OCI-LY3 (cell line): ENCODE data around the gene PBRM1.

Experiments used
- H2AFZ ChIP-seq: fragments of 200-600, 300-600 bp; shearing (Covaris generic); 2 replicates; pipeline ENCODE4 v1.6.0; 2014; ENCODE audit warnings: antibody characterized with exemption, low read depth, low read length
- H3K27ac ChIP-seq: fragments of 200-600, 300-600 bp; sonication (generic); 2 replicates; pipeline ENCODE4 v1.5.1; 2014; ENCODE audit warnings: mild to moderate bottlenecking, low read length, moderate library complexity, mixed read lengths
- H3K27me3 ChIP-seq: fragments of 200-600, 300-600 bp; sonication (generic); 2 replicates; pipeline ENCODE4 v1.6.1; 2014; ENCODE audit warnings: low read depth, low read length, mixed read lengths
- H3K36me3 ChIP-seq: fragments of 200-600, 300-600 bp; sonication (generic); replicated peaks from 2 replicates; pipeline ENCODE3; 2014; ENCODE audit warnings: low read depth, low read length, mixed read lengths
- H3K4me1 ChIP-seq: fragments of 300-600, 200-600 bp; sonication (generic); 2 replicates; pipeline ENCODE4 v1.6.1; 2014; ENCODE audit warnings: low read length, mixed read lengths
- H3K4me2 ChIP-seq: fragments of 200-600, 300-600 bp; sonication (generic); 2 replicates; pipeline ENCODE4 v1.6.1; 2014; ENCODE audit warnings: low read length, mixed read lengths
- H3K4me3 ChIP-seq: fragments of 300-600, 200-600 bp; sonication (generic); 2 replicates; pipeline ENCODE4 v1.5.1; 2014; ENCODE audit warnings: antibody characterized with exemption, mild to moderate bottlenecking, low read length, moderate library complexity
- H3K79me2 ChIP-seq: fragments of 300-600, 200-600 bp; shearing (Covaris generic); 2 replicates; pipeline ENCODE4 v1.6.1; 2014; ENCODE audit warnings: mild to moderate bottlenecking, low read length, mixed read lengths
- H3K9ac ChIP-seq: fragments of 300-600, 200-600 bp; shearing (Covaris generic); 2 replicates; pipeline ENCODE4 v1.6.0; 2014; ENCODE audit warnings: mild to moderate bottlenecking, low read length, moderate library complexity
- H3K9me3 ChIP-seq: fragments of 200-600, 300-600 bp; shearing (Covaris generic); 2 replicates; pipeline ENCODE4 v1.6.1; 2014; ENCODE audit warnings: low read length, mixed read lengths; ENCODE audit not compliant: insufficient read depth
- H4K20me1 ChIP-seq: fragments of 200-600, 300-600 bp; sonication (generic); 2 replicates; pipeline ENCODE4 v1.6.1; 2016; ENCODE audit warnings: low read length, mixed read lengths; ENCODE audit not compliant: insufficient read depth
- CTCF ChIP-seq: fragments of 200-600, 300-600 bp; sonication (generic); IDR thresholded peaks from 2 replicates; pipeline ENCODE4 v1.5.1; 2014; ENCODE audit warnings: antibody characterized with exemption, low read length, low read depth
- EZH2phosphoT487 ChIP-seq: fragments of 200-600 bp; shearing (Covaris generic); IDR thresholded peaks from 2 replicates; pipeline ENCODE4 v1.6.1; 2018; ENCODE audit warnings: antibody characterized with exemption, mixed run types, low read depth

PBRM1 gene

GRCh38 chr3:52502808-52503350, 182.8 kb downstream of the PBRM1 start:
- H3K4me1 ChIP-seq, result no peaks in the 10 kb centered on the region
- H3K4me2 ChIP-seq, result no peak overlapping the region
- no peaks in the 10 kb centered on the region for H3K9me3 ChIP-seq
- no peaks in the 10 kb centered on the region for H4K20me1 ChIP-seq
- no peaks in the 10 kb centered on the region for H3K36me3 ChIP-seq
- H3K27ac ChIP-seq, result no peak overlapping the region
- H3K79me2 ChIP-seq, result no peaks in the 10 kb centered on the region
- no peak overlapping the region for H3K9ac ChIP-seq
- no peak overlapping the region for H3K4me3 ChIP-seq
- 0 out of 2 replicates have a peak, but pooled peaks cover 4% of the 10 kb centered on the region for H3K27me3 ChIP-seq
- no peak overlapping the region for H2AFZ ChIP-seq
- no peak for TF ChIP-seq EZH2phosphoT487
- TF ChIP-seq CTCF, result no peak

- no peak overlapping the region for H3K27ac ChIP-seq
- TF ChIP-seq CTCF (no peak), EZH2phosphoT487 (no peak)
- no peak overlapping the region for H3K4me2 ChIP-seq
- no peaks in the 10 kb centered on the region for H3K36me3 ChIP-seq
- H4K20me1 ChIP-seq, result no peaks in the 10 kb centered on the region
- H3K27me3 ChIP-seq, result 0 out of 2 replicates have a peak, but pooled peaks cover 4% of the 10 kb centered on the region
- H3K9ac ChIP-seq, result no peak overlapping the region
- H3K4me1 ChIP-seq, result no peaks in the 10 kb centered on the region
- H3K79me2 ChIP-seq, result no peaks in the 10 kb centered on the region
- H3K4me3 ChIP-seq, result no peak overlapping the region
- no peaks in the 10 kb centered on the region for H3K9me3 ChIP-seq
- no peak overlapping the region for H2AFZ ChIP-seq
Measured at GRCh38 chr3:52502001-52502400, 183.7 kb downstream of the PBRM1 start.

- H3K4me3 ChIP-seq, result no peak overlapping the region
- H3K9me3 ChIP-seq, result no peaks in the 10 kb centered on the region
- no peaks in the 10 kb centered on the region for H3K79me2 ChIP-seq
- H3K4me2 ChIP-seq, result no peak overlapping the region
- no peaks in the 10 kb centered on the region for H3K36me3 ChIP-seq
- no peaks in the 10 kb centered on the region for H3K4me1 ChIP-seq
- no peak overlapping the region for H3K9ac ChIP-seq
- H2AFZ ChIP-seq, result no peak overlapping the region
- TF ChIP-seq CTCF, result no peak
- no peak for TF ChIP-seq EZH2phosphoT487
- H3K27ac ChIP-seq, result no peak overlapping the region
- H4K20me1 ChIP-seq, result no peaks in the 10 kb centered on the region
- H3K27me3 ChIP-seq, result 0 out of 2 replicates have a peak, but pooled peaks cover 4% of the 10 kb centered on the region
Measured at GRCh38 chr3:52501046-52501445, 184.7 kb downstream of the PBRM1 start.

GRCh38 chr3:52498137-52499054, 187.3 kb downstream of the PBRM1 start:
- Histone ChIP-seq H3K4me3 (no peak overlapping the region), H3K4me1 (no peaks in the 10 kb centered on the region), H3K27me3 (0 out of 2 replicates have a peak, but pooled peaks cover 4% of the 10 kb centered on the region), H4K20me1 (no peaks in the 10 kb centered on the region), H3K4me2 (no peak overlapping the region), H2AFZ (no peak overlapping the region), H3K27ac (no peak overlapping the region), H3K79me2 (no peaks in the 10 kb centered on the region), H3K36me3 (no peaks in the 10 kb centered on the region), H3K9me3 (no peaks in the 10 kb centered on the region), H3K9ac (no peak overlapping the region)
- no peak for TF ChIP-seq EZH2phosphoT487
- TF ChIP-seq CTCF, result no peak
